ENCODE results near the gene WWC1. TPM values are rescaled to one million over a fixed set of nuclear protein-coding genes. Genes with fewer than 3 reads are reported as not detected.

Gene WWC1
- total RNA-seq, 1 experiment from 2014 or later, result 108 TPM

DNA sequence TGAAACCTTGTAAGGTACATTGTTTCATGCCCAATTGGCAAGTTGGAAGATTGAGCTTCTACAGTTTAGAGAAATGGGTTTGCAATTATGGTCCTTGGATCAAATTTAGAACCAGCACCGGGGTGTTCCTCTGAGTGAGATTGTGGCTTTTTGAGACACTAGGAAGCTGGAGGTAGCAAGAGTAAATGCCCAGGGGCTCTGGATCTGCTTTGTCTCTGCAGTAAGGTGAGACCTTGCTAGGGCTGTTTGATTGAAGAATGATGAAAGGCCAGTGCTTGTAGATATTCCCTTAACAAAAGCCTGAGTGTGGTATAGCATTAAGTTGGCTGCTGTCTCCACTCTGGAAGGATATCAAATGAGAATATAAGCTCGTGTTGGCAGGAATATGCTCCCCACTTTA, 36.0 kb downstream of the WWC1 start:
- Mint-ChIP-seq H3K36me3 (ENCODE audit: insufficient read depth, unreplicated experiment) (peaks cover 44% of the 10 kb centered on the region), H3K9me3 (ENCODE audit: unreplicated experiment) (no peaks in the 10 kb centered on the region), H3K27me3 (ENCODE audit: insufficient read depth, unreplicated experiment) (no peaks in the 10 kb centered on the region), H3K4me3 (ENCODE audit: unreplicated experiment) (peak overlapping the region; percentile 5), H3K4me1 (ENCODE audit: low read depth, unreplicated experiment) (peaks cover 76% of the 10 kb centered on the region), H3K27ac (ENCODE audit: unreplicated experiment) (peak overlapping the region; percentile 88)
- Histone ChIP-seq H3K27me3 (replicated peaks; ENCODE audit: control insufficient read depth, insufficient read depth, low read length) (no peaks in the 10 kb centered on the region), H3K4me1 (peaks cover 84% of the 10 kb centered on the region), H3K4me3 (ENCODE audit: low read depth, low read length) (no peak overlapping the region), H3K9me3 (no peaks in the 10 kb centered on the region), H3K36me3 (ENCODE audit: control insufficient read depth, insufficient read depth, low read length) (0 out of 2 replicates have a peak, but pooled peaks cover 2% of the 10 kb centered on the region)
- intact Hi-C loops (cut with micrococcal nuclease; ENCODE audit: unreplicated experiment), result no loop called here
- BruUV-seq (replicated peaks), result no TSS peak
- ChIA-PET CTCF (interaction anchor here (0.5 to 0.6 kb wide), 2 partner anchors 17 to 190 kb away, joined by 3 to 4 read pairs; no protein-coding TSS in a partner anchor), POLR2A (interaction anchor here (2.2 kb wide), 1 partner anchor 12 kb away, joined by 18 read pairs; no protein-coding TSS in a partner anchor)
- no peak for DNase-seq
- TF ChIP-seq, protein P1, sequence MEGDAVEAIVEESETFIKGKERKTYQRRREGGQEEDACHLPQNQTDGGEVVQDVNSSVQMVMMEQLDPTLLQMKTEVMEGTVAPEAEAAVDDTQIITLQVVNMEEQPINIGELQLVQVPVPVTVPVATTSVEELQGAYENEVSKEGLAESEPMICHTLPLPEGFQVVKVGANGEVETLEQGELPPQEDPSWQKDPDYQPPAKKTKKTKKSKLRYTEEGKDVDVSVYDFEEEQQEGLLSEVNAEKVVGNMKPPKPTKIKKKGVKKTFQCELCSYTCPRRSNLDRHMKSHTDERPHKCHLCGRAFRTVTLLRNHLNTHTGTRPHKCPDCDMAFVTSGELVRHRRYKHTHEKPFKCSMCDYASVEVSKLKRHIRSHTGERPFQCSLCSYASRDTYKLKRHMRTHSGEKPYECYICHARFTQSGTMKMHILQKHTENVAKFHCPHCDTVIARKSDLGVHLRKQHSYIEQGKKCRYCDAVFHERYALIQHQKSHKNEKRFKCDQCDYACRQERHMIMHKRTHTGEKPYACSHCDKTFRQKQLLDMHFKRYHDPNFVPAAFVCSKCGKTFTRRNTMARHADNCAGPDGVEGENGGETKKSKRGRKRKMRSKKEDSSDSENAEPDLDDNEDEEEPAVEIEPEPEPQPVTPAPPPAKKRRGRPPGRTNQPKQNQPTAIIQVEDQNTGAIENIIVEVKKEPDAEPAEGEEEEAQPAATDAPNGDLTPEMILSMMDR (IDR thresholded peaks at IDR 0.05; ENCODE audit: insufficient read depth in 1 of 2, low read depth in 1 of 2, low read length in 1 of 2, severe bottlenecking in 1 of 2, unreplicated experiment in 1 of 2), result no peak

DNA sequence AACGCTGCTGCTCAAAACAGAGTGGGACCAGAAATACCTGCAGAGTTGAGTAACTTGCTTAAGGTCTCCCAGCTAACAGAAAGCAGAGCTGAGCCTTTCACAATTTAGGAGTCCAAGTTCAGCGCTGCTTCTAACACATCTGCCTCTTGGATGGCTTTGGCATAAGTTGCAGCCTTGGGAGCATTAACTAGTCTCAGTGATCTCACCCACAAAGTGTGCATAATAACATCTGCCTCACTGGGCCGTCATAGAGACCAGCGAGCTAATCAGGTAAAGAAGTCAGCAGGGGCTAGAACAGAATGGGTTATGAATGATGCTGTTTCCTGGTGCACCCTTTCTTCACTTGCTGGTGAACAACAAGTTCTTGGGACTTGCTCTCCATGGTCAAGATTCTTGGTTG, 36.5 kb downstream of the WWC1 start:
- intact Hi-C loops (cut with micrococcal nuclease; ENCODE audit: unreplicated experiment), result no loop called here
- DNase-seq, result no peak
- Histone ChIP-seq H3K36me3 (ENCODE audit: control insufficient read depth, insufficient read depth, low read length) (0 out of 2 replicates have a peak, but pooled peaks cover 2% of the 10 kb centered on the region), H3K4me3 (ENCODE audit: low read depth, low read length) (no peak overlapping the region; the same call in 1 of the 2 replicates), H3K9me3 (no peaks in the 10 kb centered on the region), H3K27me3 (replicated peaks; ENCODE audit: control insufficient read depth, insufficient read depth, low read length) (no peaks in the 10 kb centered on the region), H3K4me1 (peaks cover 82% of the 10 kb centered on the region)
- POLR2A ChIA-PET, result interaction anchor here (1.0 to 2.2 kb wide), 3 partner anchors 10 to 58 kb away, joined by 3 to 18 read pairs (median 5); no protein-coding TSS in a partner anchor
- H3K9me3 Mint-ChIP-seq (ENCODE audit: unreplicated experiment), result no peaks in the 10 kb centered on the region
- TF ChIP-seq, protein P1 (IDR thresholded peaks at IDR 0.05; ENCODE audit: insufficient read depth in 1 of 2, low read depth in 1 of 2, low read length in 1 of 2, severe bottlenecking in 1 of 2, unreplicated experiment in 1 of 2), result no peak
- H3K27ac Mint-ChIP-seq (ENCODE audit: unreplicated experiment), result peak overlapping the region; percentile 88
- H3K4me3 Mint-ChIP-seq (ENCODE audit: unreplicated experiment), result peak overlapping the region; percentile 57
- no peaks in the 10 kb centered on the region for H3K27me3 Mint-ChIP-seq (ENCODE audit: insufficient read depth, unreplicated experiment)
- TSS peak; percentile 57 for BruUV-seq (replicated peaks)
- CTCF ChIA-PET, result interaction anchor here (0.6 to 1.5 kb wide), 3 partner anchors 12 to 35 kb away, joined by 3 to 5 read pairs (median 4); no protein-coding TSS in a partner anchor
- peaks cover 78% of the 10 kb centered on the region for H3K4me1 Mint-ChIP-seq (ENCODE audit: low read depth, unreplicated experiment)
- peaks cover 48% of the 10 kb centered on the region for H3K36me3 Mint-ChIP-seq (ENCODE audit: insufficient read depth, unreplicated experiment)

DNA sequence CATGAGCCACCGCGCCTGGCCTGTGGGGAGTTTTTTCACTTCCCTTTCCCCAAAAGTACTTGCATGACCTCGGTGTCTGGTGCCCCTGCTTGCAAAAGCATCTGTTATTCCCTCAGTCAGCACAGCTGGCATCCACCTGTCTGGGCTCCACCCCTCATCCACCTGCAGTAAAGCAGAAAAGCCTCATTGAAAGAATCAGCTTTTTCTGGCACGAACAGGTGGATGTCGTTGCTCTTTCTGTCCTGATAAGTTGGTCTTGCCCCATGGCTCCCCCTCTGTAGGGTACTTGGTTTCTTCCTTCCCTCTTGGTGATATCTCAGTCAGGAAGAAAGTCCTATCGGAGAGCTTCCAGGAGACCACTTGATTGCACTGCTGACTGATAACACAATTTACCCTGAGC, 37.4 kb downstream of the WWC1 start:
- peak overlapping the region; percentile 57 for H3K4me3 Mint-ChIP-seq (ENCODE audit: unreplicated experiment)
- H3K36me3 Mint-ChIP-seq (ENCODE audit: insufficient read depth, unreplicated experiment), result peaks cover 41% of the 10 kb centered on the region
- peak overlapping the region; percentile 88 for H3K27ac Mint-ChIP-seq (ENCODE audit: unreplicated experiment)
- no peaks in the 10 kb centered on the region for H3K27me3 Mint-ChIP-seq (ENCODE audit: insufficient read depth, unreplicated experiment)
- intact Hi-C loops (cut with micrococcal nuclease; ENCODE audit: unreplicated experiment), result loop anchor here (1.0 kb wide), 5 partner anchors 13 to 59 kb away; no protein-coding TSS in a partner anchor
- ChIA-PET POLR2A (interaction anchor here (0.7 to 2.2 kb wide), 5 partner anchors 11 to 59 kb away, joined by 3 to 18 read pairs (median 5); no protein-coding TSS in a partner anchor), CTCF (interaction anchor here (0.5 to 1.5 kb wide), 10 partner anchors 11 to 76 kb away, joined by 3 to 6 read pairs (median 4); partner anchors contain the start of gene WWC1)
- peaks cover 78% of the 10 kb centered on the region for H3K4me1 Mint-ChIP-seq (ENCODE audit: low read depth, unreplicated experiment)
- no TSS peak for BruUV-seq (replicated peaks)
- Histone ChIP-seq H3K4me3 (ENCODE audit: low read depth, low read length) (no peak overlapping the region), H3K36me3 (ENCODE audit: control insufficient read depth, insufficient read depth, low read length) (0 out of 2 replicates have a peak, but pooled peaks cover 2% of the 10 kb centered on the region), H3K9me3 (no peaks in the 10 kb centered on the region), H3K4me1 (peaks cover 83% of the 10 kb centered on the region), H3K27me3 (replicated peaks; ENCODE audit: control insufficient read depth, insufficient read depth, low read length) (no peaks in the 10 kb centered on the region)
- DNase-seq, result peak; percentile 95 to 96
- no peaks in the 10 kb centered on the region for H3K9me3 Mint-ChIP-seq (ENCODE audit: unreplicated experiment)
- TF ChIP-seq, protein P1 (IDR thresholded peaks at IDR 0.05; ENCODE audit: insufficient read depth in 1 of 2, low read depth in 1 of 2, low read length in 1 of 2, severe bottlenecking in 1 of 2, unreplicated experiment in 1 of 2), result no peak

Data from Caco-2 (cell line).